Right forelimb (tissue), 1 donor: ENCODE measurements around the gene SMDT1.
A peak's percentile ranks its signal among the peaks of the same experiment; 100 is the strongest.
"Not testable (repeated sequence)": the region's sequence is repeated elsewhere in the genome, so short reads cannot be mapped to it uniquely, and the experiment has no call there.

ENCODE experiments used
- DNase-seq: peaks from one replicate; pipeline ENCODE4 v3.0.0-alpha.2; 2018

SMDT1 gene

DNA sequence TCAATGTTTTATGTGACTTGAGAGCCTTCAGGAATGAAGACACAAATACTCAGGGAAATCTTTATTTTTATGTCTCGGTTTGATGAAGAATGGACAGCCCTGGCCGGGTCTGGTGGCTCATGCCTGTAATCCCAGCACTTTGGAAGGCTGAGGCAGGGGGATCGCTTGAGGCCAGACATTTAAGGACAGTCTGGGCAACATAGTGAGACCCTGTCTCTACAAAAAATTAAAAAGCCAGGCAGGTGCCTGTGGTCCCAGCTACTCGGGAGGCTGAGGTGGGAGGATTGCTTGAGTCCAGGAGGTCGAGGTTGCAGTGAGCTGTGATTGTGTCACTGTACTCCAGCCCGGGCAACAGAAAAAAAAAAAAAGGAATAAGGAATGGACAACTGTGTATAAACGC lies 8.0 kb upstream of the SMDT1 start:
- not testable (repeated sequence) for DNase-seq

DNA sequence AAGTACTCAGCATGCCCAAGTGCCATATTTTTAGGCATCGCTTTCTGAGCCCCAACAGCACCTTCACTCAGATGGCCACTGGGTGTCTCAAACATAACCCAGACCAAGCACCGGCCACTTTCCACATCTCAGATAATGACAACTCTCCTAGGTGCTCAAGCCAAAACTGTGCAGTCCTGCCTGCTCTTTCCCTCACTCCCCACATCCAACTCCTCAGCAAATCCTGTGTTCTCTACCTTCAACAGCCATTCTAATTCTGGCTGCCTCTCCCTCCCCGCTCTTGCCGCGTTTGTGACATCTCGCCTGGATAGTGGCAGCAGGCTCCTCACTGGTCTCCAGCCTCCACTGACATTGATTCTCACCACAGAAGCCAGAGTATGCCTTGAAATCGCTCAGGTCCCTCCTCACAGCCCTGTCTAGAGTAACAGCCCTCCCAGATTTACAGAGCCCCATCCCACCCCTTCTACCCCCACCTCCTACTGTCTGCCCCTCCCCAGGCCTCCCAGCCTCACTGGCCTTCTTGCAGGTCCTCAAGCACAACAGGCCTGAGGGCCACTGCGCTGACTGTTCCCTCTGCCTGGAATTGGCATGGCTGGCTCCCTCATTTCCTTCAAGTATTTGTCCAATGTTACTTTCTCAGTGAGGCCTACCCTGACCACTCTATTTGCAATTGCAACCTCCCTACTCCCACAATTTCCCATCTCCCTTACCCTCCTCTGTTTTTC lies 6.7 kb upstream of the SMDT1 start:
- no peak for DNase-seq

DNA sequence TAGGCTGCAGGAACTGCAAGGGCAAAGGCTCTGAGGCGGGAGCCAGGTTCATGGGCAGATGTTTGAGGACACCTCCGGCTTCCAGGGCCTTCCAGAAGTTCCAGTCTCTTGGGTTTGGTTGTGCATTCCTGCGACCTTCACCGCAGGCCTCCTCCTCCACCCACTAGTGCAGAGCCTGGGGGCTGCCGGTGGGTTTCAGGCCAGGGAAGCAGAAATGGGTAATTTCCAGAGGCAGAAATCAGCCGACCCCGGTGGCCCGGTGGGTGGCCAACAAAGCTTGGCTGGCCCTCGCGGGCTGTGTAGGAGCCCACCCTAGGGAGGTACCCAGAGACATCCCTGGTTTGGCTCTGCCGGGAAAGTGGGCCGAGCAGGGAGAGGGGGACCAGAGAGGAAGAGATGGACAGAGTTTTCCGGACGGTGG lies 5.9 kb upstream of the SMDT1 start:
- no peak for DNase-seq

DNA sequence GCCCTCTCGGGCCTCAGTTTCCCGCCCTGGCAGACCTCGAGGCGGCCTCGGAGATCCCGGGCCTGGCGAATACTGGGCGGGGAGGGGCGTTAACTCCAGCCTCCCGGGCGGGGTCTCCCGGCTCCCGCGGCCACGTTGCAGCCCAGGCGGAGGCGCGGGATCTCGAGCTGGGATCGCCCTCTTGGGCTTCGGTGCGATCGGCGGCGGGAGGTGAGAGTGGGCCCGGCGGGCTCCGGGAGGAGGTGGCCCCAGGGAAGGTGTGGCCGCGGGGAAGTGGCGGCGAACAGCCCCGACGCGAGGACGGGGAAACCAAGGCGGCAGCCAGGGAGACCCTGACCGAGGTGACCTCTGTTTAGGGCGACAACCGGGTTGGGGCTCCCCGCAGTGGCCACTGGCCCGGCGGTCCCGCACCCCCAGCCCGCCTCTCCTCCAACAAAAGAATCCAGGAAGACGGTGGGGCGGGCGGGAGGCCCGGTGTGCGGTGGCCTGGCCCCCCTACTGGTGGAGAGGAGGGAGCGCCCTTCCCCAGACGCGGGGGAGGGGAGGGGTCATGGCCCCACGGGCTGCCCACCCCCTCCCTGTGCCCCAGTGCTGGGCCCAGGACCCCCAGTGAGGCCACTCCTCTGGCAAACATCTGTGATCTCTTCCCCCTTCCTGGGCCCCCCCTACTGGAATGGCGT lies 5.2 kb upstream of the SMDT1 start, which contains the start of gene PHETA2:
TSS of gene PHETA2 (plus strand) at position 117 of the 680 bp plus-strand sequence. CDS start 3,046 bp downstream, outside the sequence.
- peak; percentile 76 for DNase-seq

DNA sequence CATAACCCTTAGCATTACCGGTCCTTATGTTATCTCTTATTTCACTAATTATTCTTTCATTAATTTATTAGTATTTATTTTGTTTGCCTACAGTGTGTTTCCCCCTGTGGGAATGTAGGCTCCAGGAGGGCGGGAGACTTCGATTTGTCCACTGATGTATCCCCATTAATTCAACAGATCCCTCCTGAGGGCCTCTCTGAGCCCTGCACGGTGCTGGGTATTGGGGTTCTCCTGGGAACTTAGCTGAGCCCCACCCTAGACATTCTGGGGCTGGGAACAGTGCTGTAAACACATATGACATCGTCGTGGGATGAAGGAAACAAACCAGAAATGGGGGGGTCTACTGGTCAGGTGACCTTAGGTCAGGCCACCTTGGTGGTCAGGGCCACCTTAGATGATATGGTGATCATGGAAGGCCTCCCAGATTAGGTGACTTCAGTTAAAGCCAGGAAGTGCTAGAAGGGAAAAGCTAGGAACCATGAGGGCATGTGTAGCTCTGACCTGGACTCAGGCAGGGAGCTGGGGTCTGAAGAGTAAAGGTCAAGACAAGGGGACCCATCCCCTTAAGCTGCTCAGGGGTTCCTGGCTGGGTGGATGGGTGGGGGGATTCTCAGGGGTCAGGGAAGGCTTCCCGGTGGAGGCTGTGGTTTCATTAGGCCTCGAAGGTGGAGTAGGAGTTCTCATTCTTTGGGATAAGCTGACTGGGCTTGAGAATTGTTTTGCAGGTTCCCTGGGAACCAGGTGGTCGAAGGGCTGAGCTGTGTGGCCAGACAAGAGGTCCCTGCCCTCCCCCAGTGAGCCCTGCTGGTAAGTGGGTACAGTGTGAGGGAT lies 4.4 kb upstream of the SMDT1 start:
- no peak for DNase-seq

DNA sequence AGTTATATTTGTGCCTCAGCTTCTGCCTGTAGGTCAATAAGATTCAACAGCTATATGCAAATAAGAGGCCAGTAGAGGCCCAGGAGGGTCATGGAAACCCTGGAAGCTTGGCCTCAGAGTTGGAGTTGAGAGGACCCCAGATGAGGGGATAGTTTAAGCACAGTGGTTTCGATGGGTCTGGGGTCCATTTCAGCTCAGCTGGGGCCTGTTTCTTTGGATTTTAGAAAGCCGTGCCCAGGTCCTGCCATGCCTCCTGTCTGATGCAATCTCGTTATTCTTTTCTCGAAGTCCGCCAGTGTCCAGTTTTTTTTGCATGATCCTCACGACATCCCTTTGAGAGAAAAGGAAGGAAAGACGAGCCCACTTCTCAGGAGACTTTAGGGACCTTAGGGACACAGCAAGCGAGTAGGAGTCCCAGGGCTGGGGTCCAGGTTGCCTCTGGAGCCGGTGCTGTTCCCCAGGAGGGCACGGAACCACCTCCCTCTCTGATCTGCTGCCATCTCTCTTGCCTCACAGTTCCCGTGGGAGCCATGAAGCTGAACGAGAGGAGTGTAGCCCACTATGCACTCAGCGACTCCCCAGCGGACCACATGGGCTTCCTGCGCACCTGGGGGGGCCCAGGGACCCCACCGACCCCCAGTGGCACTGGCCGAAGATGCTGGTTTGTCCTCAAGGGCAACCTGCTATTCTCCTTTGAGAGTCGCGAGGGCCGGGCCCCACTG lies 2.6 kb upstream of the SMDT1 start:
- DNase-seq: no peak

DNA sequence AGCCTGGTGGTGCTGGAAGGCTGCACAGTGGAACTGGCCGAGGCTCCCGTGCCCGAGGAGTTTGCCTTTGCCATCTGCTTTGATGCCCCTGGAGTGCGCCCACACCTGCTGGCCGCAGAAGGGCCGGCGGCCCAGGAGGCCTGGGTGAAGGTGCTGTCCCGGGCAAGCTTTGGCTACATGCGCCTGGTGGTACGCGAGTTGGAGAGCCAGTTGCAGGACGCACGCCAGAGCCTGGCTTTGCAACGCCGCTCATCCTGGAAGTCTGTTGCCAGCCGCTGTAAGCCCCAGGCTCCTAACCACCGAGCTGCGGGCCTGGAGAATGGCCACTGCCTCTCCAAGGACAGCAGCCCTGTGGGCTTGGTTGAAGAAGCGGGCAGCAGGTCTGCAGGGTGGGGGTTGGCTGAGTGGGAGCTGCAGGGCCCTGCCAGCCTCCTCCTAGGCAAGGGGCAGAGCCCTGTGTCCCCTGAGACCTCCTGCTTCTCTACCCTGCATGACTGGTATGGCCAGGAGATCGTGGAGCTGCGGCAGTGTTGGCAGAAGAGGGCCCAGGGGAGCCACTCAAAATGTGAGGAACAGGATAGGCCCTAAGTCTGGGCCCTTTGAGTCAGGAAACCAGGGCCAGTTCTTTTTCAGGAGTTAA lies 1.9 kb upstream of the SMDT1 start:
- DNase-seq: no peak

DNA sequence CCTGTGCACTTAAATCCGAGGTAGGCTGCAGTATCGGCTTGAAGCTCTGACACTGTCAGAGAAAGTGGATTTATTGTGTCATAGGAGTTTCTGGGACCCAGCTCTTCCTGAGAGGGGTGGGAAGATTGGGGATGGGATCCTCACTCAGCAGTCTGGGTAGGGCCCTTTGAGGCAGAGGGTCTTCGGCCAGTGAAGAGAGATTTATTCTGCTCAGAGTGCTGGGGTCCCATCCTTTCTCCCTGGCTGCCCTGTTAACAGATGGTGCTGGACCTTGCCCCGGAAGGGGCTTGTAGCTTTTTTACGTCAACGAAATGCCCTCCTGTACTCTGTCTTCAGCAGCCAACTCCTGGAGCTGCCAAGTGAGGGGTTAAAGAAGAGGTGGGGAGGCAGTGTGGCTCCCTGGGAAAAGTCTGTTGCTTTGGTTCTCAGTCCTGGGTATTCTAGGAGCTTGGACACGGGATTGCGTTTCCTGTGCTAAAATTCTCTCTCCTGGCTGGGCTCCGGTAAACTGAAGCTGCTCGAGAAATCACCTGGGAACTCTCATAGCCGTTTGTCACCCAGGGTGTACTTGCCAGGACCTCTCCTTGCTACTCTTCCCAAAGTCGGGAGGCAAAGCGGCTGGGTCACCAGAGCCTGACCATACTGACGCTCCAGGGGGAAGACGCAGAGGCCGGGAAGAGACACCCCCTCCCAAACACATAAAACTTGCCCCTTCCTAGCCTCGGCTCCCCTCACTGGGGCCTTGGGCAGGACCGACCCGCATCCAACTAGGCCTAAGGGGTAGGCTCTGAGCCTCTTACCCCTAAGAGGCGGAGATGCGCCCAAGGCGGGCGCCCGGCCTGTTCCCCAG lies 806 bp upstream of the SMDT1 start:
- DNase-seq: peak; percentile 56

DNA sequence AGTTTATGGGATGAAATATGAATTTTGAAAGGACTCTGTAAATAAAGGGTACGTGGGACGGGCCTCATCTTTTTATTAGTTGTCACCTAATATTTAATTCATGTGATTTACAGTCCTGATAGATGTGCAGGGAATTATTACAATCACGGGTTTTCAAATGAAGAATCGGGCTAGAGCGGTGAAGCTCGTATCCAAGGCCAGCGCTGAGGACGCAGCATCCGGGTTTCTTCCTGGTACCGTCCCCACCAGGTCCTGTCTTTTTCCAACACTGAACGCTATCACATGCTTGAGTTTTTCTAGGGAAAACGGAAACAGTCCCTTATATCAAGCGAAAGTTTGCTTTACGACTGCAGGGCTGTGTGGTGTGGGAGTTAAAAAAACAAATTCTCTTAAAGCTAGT lies 787 bp downstream of the SMDT1 start:
- no peak for DNase-seq

DNA sequence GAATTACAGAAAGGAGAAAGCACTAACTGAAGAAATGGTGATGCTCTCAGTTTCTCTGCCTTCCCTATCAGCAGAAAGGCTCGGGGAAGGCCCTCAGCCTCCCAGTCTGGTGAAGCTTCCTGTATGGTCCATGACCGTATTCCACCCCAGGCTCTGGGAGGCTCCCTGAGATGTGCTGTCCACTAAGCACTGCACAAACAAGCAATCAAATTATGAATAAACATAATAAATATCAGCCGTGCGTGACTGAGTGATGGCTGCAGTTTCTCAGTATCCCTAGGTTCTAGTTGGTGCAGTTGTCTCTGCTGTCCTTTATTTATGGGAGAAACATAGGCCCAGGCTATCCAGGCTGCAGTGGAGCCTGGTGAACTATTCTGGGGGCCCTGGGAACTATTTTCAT lies 3.6 kb downstream of the SMDT1 start:
- no peak for DNase-seq

DNA sequence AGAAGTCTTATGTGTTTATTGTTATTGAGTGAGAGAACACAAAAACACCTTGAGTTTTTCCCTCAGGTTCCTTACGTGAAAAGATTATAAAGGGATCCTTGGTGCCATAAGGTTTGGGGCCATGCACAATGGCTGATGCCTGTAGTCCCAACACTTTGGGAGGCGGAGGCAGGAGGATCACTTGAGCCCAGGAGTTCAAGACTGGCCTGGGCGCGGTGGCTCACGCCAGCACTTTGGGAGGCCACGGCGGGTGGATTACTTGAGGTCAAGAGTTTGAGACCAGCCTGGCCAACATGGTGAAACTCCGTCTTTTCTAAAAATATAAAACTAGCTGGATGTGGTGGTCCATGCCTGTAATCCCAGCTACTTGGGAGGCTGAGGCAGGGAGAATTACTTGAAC lies 5.4 kb downstream of the SMDT1 start:
- no peak for DNase-seq

DNA sequence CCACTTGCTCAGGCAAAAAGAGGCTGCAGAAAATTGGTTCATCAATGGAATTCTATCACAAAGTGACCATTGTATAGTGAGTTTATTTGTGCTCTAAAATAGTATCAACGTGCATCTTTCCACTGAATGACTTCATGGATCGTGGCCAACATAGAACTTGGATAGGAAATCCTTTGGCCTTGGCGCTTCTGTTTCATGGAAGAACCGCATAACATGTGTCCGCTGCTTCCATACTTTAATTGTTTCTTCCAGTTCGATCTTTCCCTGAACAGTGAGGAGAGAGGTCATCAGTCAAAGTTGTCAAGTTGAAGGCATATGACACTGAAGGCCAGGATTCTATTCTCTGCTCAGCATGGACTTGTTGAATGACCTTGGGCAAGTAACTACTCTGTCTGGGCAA lies 6.6 kb downstream of the SMDT1 start:
- DNase-seq: no peak

DNA sequence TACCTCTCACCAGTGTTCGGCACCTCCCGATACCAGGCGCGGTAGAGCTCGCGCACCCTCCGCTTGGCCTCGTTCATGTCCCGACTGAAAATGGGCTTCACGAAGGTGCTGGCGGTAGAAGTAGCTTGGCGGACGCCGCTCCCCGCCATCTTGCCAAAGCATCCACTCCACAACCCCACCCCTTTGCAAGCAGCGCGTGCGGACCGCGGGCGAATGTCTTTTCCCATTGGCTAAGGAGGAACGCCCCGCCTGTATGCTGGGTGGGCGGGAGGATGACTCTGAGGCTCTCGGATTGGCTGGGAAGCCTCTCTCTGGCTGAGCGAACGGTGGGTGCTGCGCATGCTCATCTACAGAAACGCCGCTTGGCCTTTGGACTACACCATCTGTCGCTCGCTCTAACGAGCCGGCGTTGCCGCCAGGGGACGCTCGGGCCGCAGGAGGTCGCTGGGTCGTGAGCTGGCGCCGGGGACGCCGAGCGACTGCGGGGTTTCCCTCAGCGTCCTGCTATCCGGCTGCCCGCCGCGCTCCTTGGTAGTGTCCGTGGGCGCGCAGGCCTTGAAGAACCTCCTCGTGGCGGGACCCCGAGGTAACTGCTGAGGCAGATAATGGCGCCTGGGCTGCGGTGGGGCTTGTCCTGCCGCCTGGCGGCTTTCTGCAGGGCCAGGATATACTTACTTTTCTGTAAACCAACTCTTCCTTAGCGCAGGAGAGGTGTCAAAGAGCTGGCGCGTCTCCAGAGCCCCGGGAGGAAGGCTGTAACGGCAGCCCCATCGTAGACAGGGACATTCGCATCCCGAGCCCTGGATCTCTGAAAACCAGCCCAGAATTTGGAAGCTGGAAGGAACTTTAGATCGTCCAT lies 11.3 kb downstream of the SMDT1 start, which contains the start of gene NDUFA6:
TSS of gene NDUFA6 (minus strand) at position 177 of the 859 bp plus-strand sequence. CDS start at position 149, 28 bp downstream.
- DNase-seq: peak; percentile 97

DNA sequence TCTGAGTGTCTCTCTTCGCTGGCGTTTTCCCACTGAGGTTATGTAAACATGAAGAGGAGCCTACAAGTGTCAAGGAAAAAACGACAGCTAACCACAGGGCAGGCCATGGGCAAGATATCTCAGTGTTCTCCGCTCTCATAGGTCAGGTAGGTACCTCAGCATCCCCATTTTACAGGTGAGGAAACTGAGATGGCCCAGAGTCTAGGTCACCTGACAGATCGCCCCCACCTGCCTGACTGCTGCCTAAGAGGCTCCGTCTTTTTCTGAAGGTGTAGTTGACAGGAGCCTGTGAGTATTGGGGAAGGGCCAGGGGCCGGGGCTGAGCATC lies 11.9 kb downstream of the SMDT1 start:
- no peak for DNase-seq

DNA sequence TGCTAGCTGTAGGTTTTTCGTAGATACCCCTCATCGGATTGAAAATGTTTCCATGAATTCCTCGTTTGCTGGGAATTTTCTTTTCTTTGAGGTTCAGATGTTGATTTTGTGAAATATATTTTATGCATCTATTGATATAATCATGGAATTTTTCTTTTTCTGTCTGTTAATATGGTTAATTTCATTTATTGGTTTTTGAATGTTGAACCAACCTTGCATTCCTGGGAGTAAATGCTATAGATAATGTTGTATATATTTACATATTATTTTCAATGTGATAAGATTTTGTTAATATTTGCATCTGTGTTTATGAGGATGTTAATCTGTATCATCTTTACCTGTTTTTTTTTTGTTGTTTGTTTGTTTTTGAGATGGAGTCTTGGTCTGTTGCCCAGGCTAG lies 21.7 kb downstream of the SMDT1 start:
- no peak for DNase-seq

DNA sequence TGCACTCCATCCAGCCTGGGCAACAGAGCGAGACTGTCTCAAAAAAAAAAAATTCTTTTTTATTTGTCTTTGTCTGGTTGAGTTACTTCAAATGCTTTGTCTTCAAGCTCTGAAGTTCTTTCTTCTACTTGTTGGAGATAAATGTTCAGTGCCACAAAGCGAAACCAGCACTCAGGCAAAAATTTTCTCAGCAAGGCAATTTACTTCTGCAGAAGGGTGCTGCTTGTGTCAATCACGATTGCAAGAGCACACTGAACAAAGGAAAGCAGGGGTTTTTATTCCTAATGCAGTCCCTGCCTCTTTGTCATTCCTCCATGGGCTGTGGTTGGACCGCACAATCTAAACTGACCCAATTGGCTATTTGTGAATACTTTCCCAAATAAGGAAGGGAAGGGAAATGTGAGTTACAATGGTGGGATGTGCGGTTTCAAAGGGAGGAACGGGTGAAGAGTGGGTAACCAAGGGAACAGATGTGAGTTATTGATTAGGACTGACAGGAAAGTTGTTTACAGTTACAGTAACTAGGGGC lies 24.9 kb downstream of the SMDT1 start:
- not testable (repeated sequence) for DNase-seq

DNA sequence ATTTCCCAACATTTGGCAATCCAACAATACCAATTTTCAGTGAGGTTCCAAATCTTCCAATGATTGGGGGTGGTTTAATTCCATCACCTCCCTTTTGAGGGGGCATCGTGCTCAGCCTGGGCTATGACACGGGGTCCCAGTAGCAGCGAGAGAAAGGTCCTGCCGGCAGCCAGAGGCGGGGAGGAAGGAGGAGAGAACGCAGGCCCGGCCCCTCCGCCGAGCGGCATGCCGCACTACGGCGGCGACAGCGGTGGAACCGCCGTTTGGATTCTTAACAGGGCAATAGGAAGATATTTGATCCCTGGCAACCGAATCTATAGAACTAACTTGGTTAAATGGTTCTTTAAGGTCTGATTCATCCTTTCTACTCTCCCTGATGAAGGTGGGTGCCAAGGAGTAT lies 29.3 kb downstream of the SMDT1 start:
- no peak for DNase-seq

DNA sequence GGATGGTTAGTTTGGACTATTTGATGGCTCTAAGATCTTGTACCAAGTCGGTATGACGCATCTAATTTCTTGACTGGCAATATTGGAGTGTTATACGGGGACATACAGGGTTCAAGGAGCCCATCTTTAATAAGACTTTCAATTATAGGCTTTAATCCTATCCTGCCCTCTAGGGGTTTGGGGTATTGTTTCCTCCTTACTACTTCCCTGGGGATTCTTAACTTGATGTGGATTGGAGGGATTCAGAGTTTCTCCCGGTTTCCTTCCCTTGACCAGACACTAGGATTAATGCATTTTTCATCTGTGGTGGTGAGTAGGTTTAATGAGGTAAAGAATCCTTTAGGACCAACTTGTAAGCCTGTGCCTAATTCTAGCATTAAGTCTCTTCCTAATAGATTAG lies 32.3 kb downstream of the SMDT1 start:
- no peak for DNase-seq

DNA sequence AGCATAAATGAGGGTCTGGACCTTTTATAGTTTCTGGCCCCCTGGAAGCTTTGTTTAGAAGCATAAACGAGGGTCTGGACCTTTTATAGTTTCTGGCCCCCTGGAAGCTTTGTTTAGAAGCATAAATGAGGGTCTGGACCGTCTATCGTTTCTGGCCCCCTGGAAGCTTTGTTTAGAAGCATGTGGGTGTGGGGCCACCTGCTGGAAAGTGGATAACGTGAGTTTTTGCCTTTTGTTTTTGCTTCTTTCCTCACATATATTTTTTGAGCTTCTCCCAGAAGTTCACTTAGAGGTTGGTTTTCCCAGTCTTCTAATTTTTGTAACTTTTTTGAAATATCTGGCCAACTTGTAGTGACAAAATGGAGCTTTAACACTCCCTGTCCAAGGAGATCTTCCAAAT lies 33.3 kb downstream of the SMDT1 start:
- not testable (repeated sequence) for DNase-seq

DNA sequence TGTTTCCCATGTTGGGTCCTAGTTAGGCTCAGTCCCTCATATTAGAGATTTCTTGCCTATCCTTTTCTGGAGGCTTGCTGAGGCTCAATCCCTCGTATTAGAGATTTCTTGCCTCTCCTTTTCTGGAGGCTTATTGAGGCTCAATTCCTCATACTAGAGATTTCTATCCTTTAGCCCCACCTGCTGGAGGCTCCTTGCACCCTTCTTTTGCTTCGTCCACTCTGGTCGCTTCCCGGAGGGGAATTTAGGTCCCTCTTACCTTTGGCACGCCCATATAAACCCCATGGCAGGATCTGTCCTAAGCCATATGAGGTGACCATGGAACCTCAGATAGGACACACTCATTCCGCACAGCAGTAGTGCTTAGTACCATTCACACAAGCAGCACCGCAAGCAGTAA lies 35.2 kb downstream of the SMDT1 start:
- DNase-seq: no peak
